Measurements from ENCODE around the gene PARD3. TPM values are rescaled to one million over a fixed set of nuclear protein-coding genes. Genes with fewer than 3 reads are reported as not detected.

Gene PARD3
- total and polyA plus RNA-seq, 10 of the 15 experiments (the other 5 are each of a cell fraction or from before 2014, with no cell fraction given): 2.6 to 43.1 (median 13.9) TPM

- TF ChIP-seq E4F1 (IDR thresholded peaks at IDR 0.05; ENCODE audit: borderline replicate concordance, partially characterized antibody) (no peak), ZNF24 (IDR thresholded peaks at IDR 0.05) (no peak), CTCF (IDR thresholded peaks at IDR 0.05 in 2 of 3, conservative IDR thresholded peaks at IDR 0.05 in 1 of 3; ENCODE audit: control insufficient read depth in 2 of 3, extremely low read depth in 1 of 3, insufficient read depth in 1 of 3, low read depth in 3 of 3, low read length in 3 of 3) (no peak)
These were observed 739.7 kb downstream of the PARD3 start (continued) for GRCh38 chr10:34075254-34075926.

- no peak for ATAC-seq
- TF ChIP-seq ZNF687 (IDR thresholded peaks at IDR 0.05) (no peak), EP300 (IDR thresholded peaks at IDR 0.05; ENCODE audit: borderline replicate concordance in 1 of 2, control insufficient read depth in 1 of 2, low read depth in 2 of 2, low read length in 2 of 2) (no peak), YY1 (IDR thresholded peaks at IDR 0.05; ENCODE audit: low read depth, low read length) (no peak), RELA (IDR thresholded peaks at IDR 0.05; ENCODE audit: borderline replicate concordance, partially characterized antibody) (no peak), SKIL (IDR thresholded peaks at IDR 0.05; ENCODE audit: low read depth, poor library complexity, severe bottlenecking) (no peak)
These were observed 741.0 kb downstream of the PARD3 start for GRCh38 chr10:34074051-34074450.

More at GRCh38 chr10:34074051-34074450, 741.0 kb downstream of the PARD3 start:
- Histone ChIP-seq H3K4me1 (ENCODE audit: control insufficient read depth, insufficient read depth, low read length) (no peaks in the 10 kb centered on the region), H3K4me2 (ENCODE audit: control insufficient read depth, insufficient read depth) (no peak overlapping the region), H2AFZ (ENCODE audit: control insufficient read depth, low read depth, low read length) (no peak overlapping the region), H4K20me1 (ENCODE audit: control insufficient read depth, insufficient read depth) (no peaks in the 10 kb centered on the region), H3K4me3 (no peak overlapping the region), H3K27me3 (replicated peaks in 1 of 2; ENCODE audit: control insufficient read depth in 2 of 2, insufficient read depth in 2 of 2, low read length in 1 of 2) (no peaks in the 10 kb centered on the region), H3K9ac (ENCODE audit: control insufficient read depth, insufficient read depth, low read length) (no peak overlapping the region), H3K36me3 (ENCODE audit: control insufficient read depth in 2 of 2, insufficient read depth in 2 of 2, low read length in 1 of 2) (no peaks in the 10 kb centered on the region), H3K27ac (ENCODE audit: control insufficient read depth, insufficient read depth) (no peak overlapping the region), H3K9me3 (replicated peaks; ENCODE audit: control insufficient read depth, insufficient read depth, low read length) (no peaks in the 10 kb centered on the region; the same call in 2 of the 3 replicates), H3K79me2 (ENCODE audit: control insufficient read depth, insufficient read depth, low read length) (no peaks in the 10 kb centered on the region)
- 11% methylated on average over 3 of the region's 3 CpGs for WGBS (ENCODE audit: insufficient coverage, insufficient replicate concordance, low lambda C conversion rate, missing lambda C conversion rate)
- ChIA-PET CTCF (interaction anchor here (1.2 to 1.3 kb wide), 2 partner anchors 17 to 881 kb away, joined by 3 read pairs; no protein-coding TSS in a partner anchor), RAD21 (ENCODE audit: unreplicated experiment) (no interaction called here), SMC1A (ENCODE audit: uncharacterized antibody, unreplicated experiment) (interaction anchor here (1.1 to 2.1 kb wide), 5 partner anchors 10 to 462 kb away, joined by 3 to 5 read pairs (median 3); no protein-coding TSS in a partner anchor), POLR2A (interaction anchor here (0.6 kb wide), 1 partner anchor 185 kb away, joined by 3 read pairs; no protein-coding TSS in a partner anchor)
- intact Hi-C loops (cut with micrococcal nuclease; ENCODE audit: unreplicated experiment): no loop called here
- no TSS peak for BruUV-seq (replicated peaks)
- DNase-seq (ENCODE audit: low read depth, low spot score) (no peak), FAIRE-seq (no peak)
- in situ Hi-C loops (cut with MboI): no loop called here

Measured in GM12878 (cell line).